Forelimb muscle (tissue), 1 donor: ENCODE data around the gene LRRC55. TPM values are rescaled to one million over a fixed set of nuclear protein-coding genes. Genes with fewer than 3 reads are reported as not detected.

Experiments used
- DNase-seq: peaks from one replicate; pipeline ENCODE4 v3.0.0-alpha.2; 2013; ENCODE audit warnings: low read depth
- polyA plus RNA-seq: library from polyadenylated mRNA; unstranded; fragments of 120-200 nt; gene quantifications from one replicate; pipeline ENCODE4 v1.2.1, GENCODE V29; 2013; ENCODE audit not compliant: insufficient read length

Gene LRRC55, protein sequence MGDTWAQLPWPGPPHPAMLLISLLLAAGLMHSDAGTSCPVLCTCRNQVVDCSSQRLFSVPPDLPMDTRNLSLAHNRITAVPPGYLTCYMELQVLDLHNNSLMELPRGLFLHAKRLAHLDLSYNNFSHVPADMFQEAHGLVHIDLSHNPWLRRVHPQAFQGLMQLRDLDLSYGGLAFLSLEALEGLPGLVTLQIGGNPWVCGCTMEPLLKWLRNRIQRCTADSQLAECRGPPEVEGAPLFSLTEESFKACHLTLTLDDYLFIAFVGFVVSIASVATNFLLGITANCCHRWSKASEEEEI
- polyA plus RNA-seq, result 1.4 TPM

DNA sequence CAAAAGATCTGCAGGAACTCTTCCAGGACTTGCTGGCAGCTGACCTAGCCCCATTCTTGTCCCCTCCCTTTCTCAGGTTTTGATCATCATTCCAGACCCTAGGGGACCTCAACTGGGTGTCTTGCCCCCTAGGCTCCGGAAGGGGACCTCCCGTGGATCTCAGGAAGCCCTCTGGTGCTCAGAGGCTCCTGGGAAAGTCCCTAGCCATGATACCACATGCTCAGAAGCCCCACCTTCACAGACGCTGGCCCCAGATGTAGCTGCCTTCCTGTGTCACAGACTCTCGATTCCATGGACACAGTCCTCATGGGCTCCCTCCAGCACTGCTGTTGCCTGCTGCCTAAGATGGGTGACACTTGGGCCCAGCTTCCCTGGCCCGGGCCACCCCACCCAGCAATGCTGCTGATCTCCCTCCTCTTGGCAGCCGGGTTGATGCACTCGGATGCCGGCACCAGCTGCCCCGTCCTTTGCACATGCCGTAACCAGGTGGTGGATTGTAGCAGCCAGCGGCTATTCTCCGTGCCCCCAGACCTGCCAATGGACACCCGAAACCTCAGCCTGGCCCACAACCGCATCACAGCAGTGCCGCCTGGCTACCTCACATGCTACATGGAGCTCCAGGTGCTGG is at the start of gene LRRC55:
Gene LRRC55 (plus strand): TSS at position 276 of the 628 bp plus-strand sequence. CDS start 70 bp downstream, at position 346.
- DNase-seq, result no peak

DNA sequence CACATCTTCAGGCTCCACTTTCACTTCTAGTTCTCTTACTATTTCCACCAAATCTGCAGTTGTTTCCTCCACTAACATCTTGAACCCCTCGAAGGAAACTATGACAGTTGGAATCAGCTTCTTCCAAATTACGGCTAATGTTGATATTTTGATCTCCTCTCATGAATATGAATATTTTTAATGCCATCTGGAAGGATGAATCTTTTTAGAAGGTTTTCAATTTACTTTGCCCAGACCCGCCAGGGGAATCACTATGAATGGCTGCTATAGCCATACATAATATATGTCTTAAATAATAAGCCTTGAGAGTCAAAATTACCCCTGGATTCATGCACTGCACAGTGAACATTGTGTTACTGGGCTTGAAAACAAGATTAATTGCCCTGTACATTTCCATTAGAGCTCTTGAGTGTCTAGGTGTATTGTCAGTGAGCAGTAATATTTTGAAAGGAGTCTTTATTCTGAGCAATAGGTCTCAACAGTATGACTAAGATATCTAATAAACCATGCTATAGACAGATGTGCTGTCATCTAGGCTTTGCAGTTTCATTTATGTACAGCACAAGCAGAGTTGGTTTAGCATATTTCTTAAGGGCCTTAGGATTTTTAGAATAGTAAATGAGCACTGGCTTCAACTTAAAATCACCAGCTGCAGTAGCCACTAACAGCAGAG is 48.3 kb upstream of the LRRC55 start:
- DNase-seq, result no peak

DNA sequence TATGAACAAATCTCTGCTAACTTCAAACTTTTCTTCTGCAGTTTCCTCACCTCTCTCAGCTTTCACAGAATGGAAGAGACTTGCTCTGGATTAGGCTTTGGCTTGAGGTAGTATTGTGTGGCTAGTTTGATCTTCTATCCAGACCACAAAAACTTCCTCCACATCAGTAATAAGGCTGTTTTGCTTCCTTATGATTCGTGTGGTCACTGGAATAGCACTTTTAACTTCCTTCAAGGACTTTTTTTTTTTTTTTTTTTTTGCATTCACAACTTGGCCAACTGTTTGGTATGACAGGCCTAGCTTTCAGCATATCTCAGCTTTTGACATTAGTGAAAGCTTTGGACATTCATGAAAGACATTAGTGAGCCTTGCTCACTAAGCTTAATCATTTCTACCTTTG is 47.5 kb upstream of the LRRC55 start:
- no peak for DNase-seq

DNA sequence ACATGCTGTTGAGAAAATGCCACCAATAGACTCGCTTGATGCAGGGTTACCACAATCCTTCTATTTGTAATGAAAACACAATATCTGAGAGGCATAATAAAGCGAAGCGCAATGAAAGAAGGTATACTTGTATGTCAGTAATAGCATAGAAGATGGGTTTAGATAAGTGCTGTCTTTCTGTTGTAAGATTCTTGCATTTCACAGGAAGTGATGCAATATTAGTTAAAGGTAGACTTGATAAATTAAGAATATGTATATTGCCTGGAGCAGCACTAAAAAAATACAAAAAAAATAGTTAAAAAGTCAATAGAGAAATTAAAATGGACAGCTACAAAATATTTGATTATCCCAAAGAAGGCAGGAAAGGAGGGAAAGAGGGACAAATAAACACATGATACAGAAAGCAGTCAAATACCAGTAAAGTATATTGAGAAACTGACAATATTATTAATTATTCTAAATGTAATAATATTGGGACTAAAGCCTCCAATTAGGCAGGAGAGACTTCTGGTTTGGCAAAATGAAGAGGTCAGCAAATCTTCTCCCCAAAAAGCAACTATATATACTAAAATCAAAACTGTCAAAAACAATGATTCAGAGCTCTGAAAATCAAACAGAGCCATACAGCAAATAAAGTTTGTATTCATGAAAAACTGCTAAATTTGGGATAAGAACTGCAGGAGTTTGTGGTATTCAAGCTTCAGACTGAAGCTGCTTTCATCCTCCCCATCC is 46.6 kb upstream of the LRRC55 start:
- no peak for DNase-seq

DNA sequence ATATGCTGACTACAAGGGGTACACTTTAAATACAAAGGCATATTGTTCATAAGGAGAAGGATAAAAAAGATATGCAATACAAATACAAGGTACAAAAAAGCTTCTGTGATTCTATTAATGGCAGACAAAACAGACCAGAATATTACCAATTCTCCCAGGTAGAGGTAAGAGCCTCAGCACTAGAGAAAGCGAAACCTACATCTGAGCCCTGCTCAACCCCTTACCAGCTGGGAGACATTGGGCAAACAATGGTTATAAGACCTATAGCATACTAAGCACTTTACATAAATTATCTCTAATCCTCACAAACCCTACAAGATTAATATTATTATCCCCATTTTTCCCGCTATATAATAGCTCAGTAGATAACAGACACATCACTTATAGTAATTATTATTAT is 41.2 kb upstream of the LRRC55 start:
- no peak for DNase-seq

DNA sequence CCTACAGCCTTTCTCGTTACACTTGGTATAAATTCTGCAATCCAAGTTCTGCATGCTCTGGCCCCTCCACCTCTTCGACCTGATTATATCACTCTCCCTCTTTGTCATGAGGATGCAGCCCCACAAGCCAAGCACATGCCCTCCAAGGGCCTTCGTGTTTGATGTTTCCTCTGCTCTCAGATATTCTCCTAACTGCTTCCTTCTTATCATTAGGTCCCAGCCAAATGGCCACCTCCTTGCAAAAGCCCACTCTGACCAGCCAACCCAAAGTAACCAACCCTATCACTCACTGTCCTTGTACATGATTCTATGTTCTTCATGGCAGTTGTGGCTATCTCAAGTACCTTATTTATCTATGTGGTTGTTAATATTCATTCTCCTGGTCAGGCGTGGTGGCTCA is 38.3 kb upstream of the LRRC55 start:
- DNase-seq, result no peak

DNA sequence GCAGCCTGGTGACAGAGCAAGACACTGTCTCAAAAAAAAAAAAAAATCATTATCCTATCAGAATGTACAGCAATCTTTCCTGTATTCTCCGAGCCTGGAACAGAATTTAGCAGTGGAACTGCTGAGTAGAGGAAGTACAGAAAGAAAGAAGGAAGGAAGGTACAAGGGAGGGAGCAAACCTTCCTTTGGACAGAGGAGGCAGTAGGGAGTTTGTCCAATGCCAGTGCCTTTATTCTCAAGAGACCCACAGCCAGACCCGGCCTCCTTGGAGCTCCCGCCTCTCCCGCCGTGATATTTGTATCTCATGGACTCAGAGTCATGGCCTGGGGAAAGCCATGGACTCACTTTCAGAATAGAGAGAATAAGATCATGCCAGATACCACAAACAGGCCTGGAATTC is 37.7 kb upstream of the LRRC55 start:
- no peak for DNase-seq

DNA sequence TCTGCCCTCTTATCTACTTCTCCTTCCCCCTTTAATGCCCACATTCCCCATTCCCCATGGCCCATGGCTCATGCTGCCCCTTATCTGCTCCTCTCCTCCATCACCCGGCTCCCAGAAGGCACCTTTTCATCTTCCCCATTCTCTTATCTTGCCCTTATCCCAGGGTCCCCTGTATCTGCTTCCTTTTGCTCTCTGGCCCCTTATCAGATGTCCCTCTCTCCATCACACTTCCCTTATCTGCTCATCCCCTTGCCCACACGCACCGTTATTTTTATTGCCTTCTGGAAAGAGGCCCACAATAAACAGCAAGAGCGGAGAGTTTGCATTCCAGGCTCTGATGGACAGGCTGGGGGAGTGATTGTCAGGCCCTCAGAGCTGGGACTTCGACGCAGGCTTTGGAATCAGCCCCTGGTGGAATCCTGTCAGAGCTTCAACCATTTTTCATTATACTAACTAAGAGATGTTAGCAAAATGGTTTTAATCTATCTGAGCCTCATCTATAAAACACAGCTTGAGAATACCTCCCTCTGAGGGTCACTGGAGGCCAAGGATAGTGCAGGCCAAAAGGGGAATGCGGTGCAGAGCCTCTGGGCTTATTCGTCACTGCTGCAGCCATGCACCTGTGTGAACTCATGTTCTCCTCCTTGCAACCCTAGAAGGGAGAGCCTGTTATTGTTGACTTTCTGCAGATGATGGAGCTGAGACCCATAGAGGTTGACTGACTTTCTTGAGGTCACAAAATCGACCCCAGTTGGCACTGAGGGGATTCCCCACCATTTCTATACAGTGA is 37.0 kb upstream of the LRRC55 start:
- no peak for DNase-seq

DNA sequence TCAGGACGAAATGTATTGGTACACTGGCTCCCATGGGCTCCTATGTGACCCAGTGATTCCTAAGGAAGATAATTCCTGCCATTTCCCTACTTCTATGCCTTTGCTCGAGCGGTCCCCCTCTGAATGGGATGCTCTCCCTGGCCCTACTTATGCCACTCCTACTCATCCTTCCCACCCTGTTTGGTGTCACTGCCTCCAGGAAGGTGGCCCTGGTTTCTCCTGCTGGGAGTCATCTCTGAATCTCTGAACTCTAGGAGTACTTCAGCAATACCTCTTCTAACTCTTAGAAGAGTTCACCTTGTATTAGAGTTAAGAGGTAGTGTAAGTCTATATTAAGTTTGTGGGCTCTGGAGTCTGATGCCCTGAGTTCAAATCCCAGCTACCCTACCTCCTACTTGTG is 35.5 kb upstream of the LRRC55 start:
- no peak for DNase-seq

DNA sequence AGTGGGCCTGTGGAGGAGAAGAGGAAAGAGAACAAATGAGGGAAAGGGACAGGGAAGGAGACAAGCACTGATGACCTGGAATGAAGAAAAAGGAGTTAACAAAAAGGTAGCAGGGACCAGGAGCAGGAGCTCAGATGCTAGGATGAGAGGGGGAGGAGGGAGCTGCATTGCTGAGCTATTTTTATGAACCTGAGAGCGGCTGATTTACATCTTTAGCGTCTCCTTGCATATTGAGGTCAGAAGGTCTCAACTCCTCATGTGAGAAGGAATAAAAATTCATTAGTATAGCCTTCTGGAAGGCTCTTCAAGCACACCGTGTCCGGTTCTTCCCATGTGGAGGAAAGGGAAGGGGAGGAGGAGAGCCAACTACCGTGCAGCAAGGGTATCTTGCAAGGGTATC is 33.1 kb upstream of the LRRC55 start:
- no peak for DNase-seq

DNA sequence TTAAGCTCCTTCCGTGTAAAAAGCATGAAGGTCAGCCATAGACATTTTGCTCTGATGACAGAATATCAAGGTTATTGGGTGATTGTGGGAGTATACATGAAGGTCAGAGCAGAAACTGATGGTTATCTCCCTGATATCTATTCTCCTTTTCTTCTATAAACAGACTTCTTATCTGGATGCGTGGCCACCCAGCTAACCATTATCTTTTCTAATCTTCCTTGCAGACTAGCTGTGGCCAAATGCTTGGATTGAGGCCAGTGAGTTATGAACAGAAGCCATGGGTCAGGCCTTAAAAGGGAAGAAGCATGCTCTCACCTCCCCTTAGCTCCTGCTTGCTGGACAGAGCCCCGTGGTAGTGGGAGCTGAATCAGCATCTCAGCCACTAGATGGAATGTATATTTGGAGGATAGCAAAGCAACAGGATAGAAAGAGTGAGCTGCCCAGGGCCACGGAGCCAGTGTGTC is 31.3 kb upstream of the LRRC55 start:
- no peak for DNase-seq

DNA sequence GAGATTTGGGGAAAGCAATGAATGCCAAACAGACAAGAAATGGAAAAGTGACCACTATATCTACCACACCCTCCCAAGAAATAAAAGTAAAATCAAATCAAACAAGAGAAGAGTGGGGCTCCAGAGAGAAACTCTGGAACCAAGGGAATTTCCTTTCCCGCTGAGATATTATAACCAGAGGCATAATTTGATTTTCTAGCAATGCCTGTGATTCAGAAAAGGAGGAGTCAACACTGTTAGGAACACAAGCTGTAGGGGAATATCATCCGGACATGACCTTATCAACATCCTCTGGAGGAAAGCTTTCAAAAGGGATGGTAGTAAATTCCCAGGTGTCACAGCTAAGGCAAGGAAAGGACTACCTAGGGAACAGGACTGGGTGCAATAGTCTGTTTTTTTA is 29.6 kb upstream of the LRRC55 start:
- DNase-seq, result no peak

DNA sequence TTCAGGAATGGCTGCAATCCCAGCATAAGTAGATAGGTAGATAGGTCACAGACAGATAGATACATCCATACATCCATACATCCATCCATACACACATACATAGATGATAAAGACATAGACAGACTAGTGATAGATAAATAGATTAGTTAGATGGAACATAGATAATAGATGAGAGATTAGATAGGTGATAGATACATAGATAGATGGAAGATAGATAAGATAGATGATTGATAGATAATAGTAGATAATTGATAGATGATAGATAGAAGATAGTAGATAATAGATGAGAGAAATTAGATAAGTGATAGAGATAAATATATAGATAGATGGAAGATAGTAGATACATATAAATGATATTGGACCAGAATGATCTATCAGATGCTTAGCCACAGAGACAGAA is 28.3 kb upstream of the LRRC55 start:
- no peak for DNase-seq

DNA sequence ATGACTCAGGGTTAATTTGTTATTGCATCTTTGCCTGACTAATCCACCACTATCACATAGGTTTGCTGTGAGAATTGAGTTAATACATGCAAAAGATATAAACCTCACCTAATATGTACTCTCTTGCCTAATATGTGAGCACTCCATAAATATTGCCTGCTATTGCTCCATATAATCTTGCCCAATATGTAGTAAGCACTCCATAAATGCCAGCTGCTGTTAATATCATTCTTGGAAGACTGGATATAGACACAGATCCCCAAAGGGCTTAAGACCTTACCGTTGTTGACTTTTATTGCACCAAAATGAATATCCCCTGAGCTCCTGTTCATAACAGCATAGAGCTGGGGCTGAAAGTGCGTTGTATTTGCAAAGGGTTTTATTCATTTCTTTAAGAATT is 27.0 kb upstream of the LRRC55 start:
- DNase-seq, result no peak

DNA sequence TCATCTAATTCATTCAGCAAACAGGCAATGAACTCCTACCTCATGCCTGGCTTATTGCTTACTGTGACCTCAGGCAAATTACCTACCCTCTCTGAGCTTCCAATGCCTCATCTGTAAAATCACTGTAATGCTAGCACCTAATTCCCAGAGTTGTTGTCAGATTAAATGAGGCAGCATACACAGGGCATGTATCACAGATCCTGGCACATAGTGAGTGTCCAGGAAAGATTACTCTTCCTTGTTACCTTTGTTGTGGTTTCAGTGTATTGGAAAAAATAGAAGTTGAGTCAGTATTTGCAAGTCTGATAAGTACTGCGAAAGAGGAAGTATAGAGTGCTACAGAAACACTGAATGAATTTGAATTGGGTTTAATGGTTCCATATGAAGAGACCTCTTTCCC is 26.4 kb upstream of the LRRC55 start:
- DNase-seq, result no peak

DNA sequence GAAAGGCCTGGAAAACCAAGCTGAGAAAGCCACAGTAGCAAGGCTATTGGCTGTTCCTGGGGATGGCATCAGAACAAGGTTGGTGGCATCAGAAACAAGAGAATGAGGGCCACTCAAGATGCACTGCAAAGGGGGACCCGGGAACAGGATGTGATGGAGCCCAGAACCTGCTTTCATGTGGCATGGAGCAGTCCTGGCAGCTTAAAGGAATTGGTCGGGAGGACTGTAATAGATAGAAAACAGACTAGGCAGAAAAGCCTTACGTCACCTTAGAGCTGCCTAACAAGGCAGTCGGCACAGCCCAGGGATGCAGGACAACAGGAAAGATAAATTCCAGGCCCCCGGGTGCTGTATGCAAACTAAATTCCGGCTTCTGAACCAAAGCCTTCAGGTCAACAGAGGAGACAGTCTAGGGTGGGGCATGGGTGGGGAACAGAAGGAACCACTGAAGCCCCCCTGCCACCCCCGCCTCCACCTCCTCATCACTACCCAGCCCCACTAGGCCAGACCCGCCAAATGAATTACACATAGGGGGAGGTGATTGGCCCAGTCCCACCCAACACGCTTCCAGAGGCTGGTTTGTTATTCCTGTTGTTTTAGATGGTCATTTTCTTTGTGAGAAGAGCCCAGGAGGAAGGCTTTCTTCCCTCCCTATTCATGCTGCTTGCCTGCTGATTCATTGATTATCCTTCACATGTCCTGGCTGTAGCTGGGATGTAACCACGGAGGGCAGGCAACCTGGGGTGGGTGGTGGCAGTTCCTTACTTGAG is 25.7 kb upstream of the LRRC55 start:
- DNase-seq, result no peak

DNA sequence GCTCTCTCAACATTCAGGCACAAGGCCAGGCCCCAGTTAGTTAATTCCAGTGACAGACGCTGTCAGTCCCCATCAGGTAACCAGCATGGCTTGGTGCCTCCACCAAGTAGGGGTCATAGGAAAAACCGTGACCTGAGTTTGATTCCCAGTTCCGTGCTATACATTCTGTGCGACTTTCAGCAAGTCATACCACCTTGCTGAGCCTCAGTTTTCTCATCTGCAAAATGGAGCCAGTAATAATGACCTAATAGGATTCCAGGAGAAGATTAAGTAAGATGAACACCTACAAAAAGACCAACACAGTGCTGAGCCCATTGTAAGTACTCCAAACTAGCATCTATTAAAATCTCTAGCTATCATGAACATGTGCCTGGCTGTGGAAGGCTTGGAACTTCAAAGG is 24.8 kb upstream of the LRRC55 start:
- DNase-seq, result no peak

DNA sequence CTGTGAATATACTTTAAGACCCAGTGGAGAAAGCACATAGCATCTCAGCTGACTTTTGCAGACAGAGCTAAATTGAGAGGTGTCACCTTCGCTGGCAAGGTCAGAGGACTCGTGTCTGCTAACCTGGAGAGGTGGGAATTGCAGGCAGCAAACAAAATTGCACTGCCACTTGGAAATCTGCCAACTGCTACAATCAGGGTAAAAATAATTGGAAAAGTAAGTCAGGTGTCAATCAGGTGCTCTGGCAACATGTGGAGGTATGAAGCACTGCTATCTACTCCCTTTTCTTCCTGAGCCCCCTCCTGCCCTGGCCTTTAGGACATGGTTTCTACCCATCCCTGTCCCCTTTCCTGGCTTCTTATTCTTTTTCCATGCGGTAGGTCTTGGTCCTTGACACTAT is 24.1 kb upstream of the LRRC55 start:
- DNase-seq, result no peak

DNA sequence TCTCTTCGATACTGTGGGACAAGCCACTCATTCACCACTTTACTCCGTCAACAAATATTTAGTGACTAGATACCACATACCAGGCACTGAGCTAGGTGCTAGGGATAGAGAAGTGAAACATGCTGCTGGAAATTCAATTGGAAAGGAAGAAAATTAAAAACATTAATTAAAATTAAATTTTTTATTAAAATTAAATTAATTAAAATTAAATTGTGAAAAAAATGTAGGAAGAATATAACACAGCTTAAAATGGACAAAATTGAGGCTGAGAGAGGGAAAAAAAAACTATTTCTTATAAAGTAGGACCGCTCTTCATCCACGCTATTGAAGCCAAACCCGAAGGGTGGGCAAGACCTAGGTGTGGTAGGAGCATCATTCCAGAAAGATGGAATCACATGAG is 23.6 kb upstream of the LRRC55 start:
- DNase-seq, result no peak

DNA sequence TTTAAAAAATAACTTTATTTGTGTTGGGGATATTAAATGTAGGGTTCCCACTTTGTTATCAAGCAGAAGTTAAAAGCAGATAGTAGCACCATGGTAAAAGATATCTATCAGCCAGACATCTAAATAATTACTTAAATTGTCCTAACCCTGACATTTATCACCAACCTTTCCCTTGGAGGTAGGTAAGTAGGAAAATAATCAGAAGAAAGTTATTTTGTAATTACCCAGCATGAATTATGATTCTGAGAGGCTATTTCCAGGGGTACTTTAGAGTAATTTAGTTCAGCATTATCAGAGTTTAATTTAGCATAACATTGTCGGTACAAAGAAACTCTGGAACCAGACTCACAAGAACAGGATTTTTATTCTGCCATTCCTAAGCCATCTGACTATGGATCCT is 23.2 kb upstream of the LRRC55 start:
- no peak for DNase-seq

DNA sequence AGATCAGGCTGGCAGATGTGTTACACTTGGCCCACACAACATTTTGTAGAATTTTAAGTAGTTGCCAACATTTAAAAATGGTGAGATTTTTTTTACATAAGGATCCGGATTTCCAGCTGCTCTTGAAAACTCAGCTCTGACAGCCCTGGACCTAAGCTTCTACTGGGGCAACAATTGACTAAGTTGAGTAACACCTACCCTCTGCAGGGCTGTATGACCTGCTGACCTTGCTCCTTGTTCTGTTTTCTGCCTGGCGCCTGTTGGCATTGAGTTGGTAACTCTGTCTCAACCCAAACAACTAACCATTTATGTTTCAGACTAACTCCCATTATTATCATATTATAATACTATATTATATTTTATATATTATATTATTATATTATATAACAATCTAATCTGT is 21.1 kb upstream of the LRRC55 start:
- DNase-seq, result no peak
